NK-92 (cell line): Measurements from ENCODE around the gene TELO2.

Experiments used
- DNase-seq: peaks from one replicate; lab custom pipeline; 2025; ENCODE audit not compliant: unreplicated experiment; lab: John Stamatoyannopoulos, UW

Gene TELO2

DNA sequence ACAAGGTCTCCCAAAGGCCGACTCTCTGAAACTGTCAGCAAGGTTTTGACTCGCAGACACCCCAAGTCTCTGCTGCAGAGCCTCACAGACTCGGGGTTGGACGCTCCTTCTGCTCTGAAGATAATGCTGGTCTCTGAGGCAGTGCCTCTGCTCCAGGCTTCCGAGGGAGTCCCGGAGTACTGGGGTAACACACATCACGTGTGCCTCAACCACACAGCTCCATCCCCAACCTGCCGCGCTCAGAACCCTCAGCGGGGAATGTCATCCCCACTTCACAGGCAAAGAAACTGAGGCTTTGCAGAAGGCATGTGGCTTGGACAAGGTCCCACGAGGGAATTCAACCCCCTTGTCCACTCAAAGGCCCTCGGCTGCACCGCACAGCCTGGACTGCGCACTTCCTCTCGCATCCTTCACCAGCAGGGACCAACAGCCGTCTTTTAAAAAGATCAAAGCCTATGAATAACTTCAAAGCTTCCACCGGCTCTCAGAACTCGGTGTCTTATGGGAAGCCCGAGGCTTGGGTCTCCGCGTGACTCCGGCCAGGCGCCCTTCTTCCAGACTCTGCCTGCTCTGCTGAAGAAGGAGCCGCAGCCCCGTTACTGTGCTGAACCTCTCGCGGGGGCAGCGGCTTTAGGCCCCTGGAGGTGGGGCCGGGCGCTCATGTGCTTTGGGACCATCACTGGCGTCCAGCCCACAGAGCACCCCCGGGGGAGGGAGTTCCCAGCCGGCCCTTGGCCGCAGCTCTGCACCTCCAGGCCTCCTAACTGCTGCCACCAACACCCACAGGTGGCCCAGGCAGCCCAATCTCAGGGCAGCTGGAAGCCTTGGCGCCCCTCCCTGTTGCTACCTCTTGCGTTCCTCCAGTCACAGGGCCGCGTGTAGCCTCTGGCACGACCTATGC is 42.5 kb downstream of the TELO2 start:
- no peak for DNase-seq

DNA sequence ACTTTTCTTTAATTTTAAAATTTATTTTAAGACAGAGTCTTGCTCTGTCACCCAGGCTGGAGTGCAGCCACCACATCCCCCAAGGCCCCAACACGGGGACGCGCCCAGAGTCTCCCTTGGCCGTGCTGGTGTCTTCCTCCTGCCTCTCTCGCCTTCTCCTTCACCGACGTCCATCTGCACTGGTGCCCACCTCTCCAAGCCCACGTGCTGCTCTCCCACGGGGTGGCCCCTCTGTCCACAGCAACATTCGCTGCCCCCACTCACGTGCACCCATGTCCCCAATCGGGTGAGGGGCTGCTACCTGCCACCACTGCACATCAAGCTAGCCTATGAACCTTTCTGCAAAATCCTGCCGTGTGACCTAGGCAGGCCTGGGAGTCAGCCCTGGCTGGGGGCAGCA is 43.4 kb downstream of the TELO2 start:
- no peak for DNase-seq

DNA sequence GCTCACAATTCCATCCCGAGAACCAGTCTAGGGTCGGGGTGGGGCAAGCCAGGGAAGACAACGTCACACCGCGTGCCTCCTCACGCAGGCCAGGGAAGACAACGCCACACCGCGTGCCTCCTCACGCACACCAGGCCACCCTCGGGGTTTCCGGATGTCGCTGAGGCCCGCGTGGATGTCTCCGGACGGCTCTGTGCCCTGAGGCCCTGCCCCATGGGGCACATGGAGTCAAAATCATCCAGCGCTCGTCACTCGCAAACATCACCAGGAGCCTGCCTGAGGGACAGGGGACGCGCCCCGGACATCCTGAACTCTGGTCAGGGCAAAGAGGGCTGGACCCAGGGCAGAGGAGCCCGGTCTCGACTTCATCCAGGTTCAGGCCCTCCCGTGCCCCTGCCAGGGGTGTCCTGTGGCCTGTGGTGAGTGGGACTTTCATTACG is 44.0 kb downstream of the TELO2 start:
- no peak for DNase-seq

DNA sequence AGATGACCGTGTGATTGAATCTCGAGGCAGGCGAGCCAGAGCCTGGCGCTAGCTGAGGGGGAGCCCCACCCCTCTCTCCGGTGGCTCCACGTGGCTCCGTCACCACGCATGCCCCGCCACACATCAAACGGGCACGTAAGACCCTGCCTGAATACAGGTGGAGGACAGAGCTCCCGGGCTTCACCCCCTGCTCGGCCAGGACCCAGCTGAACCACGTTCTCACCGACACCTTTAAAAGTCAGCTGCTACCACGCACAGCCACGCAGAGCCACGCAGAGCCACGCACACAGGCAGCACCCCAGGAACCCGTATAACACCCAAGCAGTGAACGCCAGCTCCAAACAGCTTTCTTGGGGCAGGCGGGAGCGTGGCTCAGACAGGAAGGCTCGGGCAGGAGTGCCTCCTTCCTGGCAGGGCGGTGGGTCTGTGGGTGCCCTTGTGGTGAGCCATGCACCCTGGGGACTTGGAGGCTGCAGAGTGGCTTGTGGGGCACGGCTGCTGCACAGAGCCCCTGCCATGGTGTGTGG is 44.7 kb downstream of the TELO2 start:
- no peak for DNase-seq

DNA sequence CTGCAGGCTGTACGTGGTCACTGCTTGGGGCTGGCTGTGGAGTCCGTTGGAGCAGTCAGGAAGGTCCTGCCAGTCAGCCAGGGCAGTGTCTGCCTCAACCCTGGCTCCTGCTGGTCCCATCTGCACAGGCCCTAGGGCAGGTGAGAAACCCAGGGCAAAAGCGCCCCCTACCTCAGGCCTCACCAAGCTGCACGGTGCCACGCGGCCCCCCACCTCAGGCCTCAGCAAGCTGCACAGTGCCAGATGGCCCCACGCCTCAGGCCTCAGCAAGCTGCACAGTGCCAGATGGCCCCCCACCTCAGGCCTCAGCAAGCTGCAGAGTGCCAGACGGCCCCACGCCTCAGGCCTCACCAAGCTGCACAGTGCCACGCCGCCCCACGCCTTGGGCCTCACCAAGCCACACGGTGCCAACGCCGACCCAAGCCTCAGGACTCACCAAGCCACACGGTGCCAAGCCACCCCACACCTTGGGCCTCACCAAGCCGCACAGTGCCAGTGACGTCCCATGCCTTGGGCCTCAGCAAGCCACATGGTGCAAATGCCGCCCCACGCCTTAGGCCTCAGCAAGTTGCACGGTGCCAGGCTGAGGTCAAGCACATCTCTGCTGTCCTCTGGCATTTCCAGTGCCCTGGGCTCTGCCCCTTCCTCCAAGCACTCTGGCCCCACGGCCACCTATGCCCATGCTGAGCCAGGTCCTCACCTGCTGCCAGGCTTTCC is 45.8 kb downstream of the TELO2 start:
- no peak for DNase-seq

DNA sequence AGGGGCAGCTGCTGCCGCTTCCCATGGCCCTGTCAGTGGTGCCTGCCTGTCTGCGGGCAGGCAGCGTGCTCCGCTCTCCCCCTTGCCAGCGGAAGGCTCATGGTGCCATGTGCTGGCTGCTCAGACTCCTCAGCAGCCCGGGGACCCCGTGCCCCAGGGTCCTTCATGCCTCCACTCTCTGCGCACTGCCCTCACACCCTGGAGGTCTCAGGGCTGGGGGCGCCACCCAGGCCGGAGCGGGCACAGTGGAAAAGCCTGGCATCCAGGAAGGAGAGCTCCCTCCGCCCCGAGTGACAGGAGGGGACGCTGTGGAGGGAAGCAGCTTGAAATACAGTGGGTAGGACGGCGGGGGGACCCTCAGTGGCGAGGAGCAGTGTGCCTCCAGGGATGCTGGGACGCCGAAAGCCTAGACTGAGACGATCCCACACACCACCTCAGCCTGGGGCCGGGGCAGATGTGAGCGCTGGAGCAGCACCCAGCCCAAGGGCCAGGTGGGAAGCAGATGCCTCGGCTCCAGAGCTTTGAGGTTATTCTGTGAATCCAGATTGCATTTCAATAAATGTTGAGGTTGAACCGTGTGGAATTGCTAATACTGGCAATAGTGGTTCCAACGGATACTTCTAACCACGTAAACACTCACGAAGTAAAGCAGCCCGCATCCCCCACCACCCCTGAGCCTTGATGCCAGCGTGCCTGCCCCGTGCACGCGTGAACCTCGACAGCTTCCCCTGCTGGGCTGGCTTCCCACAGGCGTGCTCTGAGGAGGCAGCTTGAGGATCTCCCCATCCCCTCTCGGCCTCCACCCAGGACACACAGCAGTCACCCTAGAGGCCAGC is 46.8 kb downstream of the TELO2 start:
- no peak for DNase-seq

DNA sequence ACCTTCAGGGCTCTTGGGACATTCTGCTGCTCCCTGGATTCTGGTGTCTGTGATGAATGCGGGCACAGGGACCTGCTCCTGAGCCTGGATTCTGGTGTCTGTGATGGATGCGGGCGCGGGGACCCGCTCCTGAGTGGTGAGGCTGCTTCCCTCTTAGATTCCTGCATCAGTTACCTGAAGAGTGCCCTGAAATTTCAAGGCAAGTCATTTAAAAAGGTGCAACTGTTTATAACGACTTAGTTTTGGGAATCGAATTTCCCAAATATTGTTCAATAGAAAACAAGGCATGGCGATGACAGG is 47.3 kb downstream of the TELO2 start:
- DNase-seq: no peak

DNA sequence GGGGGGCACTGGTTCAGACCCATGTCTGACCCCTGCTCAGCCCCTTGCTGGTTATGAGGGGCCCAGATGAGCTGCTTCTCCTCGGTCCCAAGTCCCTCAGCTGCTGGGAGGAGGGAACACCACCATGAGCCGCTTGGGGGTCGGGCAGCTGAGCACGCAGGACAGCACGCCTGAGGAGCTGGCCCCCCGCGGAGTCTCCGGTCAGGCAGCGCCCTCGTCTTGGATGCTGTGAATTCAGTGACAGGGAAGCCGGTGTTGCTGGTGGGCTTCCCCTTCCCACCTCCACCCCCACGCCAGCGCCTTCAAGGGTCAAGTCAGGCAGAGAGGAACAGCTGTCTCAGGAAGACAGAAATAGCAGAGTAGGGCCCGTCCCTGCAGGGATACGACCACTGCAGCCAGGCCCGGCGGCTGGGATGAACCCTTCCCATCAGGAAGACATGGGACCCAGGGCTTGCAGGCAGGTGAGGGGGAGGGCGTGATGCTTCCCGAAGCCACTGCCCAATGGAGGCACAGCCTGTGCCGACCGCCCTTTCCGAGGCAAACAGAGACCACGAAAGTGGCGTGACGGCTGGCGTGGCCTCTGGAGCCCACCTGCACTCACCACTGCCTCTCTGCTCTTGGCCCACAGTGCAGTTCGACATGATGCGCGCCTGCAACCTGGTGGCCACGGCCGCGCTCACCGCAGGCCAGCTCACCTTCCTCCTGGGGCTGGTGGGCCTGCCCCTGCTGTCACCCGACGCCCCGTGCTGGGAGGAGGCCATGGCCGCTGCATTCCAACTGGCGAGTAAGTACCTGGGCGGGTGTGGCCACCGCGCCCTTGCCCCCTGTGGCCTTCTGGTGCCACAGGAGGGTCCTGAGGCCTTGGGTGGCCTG is 48.4 kb downstream of the TELO2 start:
- DNase-seq: no peak

DNA sequence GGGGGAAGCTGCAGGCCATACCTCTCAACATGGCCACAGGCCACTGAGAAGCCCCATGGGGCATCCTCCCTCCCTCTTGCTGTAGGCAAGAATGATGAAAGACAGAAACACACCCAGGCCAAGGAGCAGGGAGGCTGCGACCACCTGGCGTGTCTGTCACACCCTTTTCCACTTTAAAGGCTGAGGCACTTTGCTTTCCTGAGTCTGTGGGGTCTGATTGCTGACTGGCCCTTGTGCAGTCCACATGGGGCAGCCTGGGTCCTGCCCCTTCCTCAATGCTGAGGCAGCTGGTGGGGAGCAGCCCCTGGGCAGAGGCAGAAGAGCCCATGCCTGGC is 49.0 kb downstream of the TELO2 start:
- no peak for DNase-seq

DNA sequence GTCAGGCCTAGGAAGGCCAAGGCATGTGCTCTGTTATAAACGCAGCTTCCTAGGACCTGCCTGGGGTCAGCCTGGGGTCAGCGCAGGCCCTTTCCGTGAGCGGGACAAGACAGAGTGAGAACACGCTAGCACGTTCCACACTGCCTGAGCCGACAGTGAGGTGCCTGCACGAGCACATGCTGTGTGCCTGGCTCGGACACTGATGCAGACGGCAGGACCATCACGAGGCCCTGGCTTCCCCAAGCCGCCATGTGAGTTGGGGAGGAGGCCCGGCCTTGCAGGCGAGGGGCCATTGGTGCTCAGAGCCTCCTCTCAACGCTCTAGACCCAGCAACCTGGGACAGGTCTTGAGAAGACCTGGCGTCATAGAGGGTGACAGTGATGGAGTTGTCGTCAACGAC is 49.4 kb downstream of the TELO2 start:
- no peak for DNase-seq

DNA sequence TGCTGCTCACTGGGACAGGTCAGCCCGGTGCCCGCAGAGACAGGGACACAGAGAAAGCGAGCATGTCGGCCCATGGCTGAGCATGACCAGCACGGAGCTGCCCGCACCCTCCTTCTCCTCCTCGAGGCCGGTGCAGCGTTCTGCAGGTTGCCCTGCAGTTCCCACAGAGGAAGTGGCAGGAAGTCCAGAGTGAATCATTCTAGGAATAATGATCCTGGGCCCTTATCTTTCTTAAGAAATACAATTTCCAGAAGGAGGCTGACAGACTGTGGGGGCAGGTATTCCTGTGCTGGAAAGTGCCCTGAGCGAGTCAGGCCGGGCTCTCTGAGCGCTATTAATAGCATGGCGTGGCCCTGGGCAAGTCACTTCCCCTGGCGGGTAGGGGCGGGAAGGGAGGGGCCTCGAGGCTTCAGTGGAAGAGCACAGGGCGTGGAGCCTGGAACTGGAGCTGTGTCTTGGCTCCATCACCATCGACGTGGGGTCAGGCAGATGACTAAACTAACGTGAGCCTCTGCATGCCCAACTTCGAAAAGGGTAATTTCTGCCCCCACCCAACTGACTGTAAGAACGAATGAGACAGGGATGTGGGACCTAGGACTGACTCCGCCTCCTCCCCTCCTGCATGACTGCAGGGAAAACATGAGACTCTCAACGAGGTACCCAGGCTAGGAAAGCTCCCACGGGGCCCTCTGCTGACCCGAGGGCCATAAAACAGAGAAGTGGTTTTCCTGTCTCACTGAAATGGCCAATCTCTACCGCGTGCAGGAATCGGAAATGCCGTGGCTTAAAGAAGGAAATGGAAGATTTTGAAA is 50.1 kb downstream of the TELO2 start:
- DNase-seq: no peak

DNA sequence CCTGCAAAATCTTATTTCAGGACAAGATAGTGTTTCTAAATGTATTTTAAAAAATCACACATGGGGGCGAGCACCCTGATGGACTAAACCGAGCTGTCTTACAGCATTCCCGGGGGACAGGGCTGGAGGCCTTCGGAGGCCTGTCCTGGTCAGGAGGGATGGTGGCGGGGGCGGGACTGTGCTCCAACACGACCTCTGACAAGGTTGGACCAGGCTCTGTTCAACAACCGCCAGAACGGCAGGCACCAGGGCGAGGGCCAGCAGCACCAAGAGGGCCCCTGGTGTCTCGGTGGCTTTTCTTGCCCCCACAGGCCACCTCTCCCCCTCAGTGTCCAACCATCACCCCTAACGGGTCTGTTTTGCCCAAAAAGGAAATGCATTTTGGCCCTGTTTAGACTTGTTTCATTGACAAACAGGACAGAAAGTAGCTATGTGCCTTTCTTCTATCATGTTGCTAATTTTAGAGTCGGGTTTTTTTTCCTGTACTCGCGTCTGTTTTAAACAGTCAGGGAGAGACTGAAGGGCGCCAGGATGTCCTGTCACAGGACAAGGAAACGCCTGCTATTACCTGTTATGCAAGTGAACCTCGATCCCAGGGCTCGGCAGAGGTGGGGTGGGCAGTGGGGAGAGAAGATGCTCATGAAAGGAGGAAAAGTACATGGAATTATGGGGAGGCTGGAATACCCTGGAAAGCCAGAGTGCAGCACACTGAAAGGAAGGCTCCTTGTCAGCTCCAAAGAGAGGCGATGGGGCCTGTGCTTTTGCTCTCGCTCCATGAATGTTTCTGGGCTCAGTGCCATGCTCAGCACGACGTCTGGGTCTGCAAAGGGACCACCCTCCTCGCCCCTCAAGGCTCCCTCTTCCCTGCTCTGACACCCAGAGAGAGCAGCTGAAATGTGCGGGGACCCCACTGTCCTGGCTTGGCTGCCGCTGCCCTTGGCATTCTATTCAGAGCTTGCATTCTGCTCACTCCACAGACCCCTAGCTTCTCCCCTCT is 52.2 kb downstream of the TELO2 start:
- no peak for DNase-seq

DNA sequence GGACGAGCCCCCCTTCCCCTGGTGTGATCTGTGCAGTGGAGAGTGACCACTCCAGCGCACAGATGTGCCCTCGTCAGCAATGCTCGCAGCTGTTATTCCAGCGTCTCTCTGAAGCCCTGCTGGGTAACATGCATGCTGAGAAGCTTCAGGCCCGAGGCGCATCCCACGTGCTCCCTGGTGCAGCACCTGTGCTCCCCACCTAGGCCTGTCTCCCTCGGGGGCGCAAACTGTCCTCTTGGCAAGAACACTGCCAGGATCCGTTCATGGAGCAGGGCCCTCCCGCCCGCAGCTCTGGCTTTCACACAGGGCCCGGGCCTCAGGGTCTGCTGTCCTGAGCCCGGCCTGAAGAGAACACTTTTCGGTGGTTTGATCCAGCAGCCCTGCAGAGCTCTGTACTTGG is 53.3 kb downstream of the TELO2 start:
- DNase-seq: no peak

DNA sequence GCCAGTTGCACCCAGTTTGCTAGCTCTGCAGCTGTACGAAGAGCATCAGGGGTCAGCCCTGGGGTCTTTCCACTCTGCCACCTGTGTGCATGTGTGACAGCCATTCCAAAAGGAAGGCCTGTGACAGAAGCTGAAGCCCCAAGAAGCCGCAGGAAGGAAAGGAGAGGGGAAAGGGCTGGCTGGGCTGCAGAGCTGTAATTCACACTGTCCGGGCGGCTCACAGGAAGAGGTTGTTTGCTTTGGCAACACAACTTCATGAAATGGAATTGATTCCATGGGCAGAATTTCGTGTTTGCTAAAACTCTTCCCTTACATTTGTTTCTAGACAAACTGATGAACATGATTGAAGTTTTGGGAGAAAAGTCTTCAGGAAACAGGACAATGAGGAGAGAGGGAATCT is 55.1 kb downstream of the TELO2 start:
- DNase-seq: no peak

DNA sequence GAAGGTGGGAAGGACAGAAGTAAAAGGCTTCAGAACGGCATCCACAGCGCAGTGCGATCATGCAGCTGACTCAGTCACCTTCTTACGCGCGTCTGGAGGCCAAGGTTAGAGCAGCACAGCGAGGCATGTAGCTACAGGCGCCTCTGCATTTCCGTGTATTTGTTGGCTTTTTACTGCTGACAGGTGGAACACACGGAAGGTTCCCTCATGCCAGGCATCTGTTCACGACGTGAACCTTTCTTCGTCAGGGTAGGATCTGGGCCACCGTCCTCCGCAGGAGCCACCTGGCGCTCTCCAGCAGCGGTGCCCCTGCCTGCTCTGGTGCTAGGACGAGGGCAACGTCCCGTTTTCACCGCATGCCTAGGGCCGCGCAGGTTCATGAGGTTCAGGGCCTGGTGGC is 55.6 kb downstream of the TELO2 start:
- no peak for DNase-seq

DNA sequence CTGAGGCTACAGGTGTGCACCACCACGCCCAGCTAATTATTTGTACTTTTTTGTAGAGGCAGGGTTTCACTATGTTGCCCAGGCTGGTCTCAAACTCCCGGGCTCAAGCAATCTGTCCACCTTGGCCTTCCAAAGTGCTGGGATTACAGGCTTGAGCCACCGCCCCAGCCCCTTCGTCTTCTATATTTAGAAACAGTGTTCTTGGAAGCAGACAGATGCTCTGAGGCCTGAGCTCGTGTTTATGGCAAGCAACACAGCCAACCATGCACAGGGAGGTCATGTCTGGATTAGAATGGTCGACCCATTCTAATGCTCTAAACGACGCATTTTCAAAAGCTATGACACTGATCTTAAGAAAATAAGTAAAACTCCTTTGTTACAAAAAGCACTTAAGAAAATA is 56.9 kb downstream of the TELO2 start:
- DNase-seq: no peak

DNA sequence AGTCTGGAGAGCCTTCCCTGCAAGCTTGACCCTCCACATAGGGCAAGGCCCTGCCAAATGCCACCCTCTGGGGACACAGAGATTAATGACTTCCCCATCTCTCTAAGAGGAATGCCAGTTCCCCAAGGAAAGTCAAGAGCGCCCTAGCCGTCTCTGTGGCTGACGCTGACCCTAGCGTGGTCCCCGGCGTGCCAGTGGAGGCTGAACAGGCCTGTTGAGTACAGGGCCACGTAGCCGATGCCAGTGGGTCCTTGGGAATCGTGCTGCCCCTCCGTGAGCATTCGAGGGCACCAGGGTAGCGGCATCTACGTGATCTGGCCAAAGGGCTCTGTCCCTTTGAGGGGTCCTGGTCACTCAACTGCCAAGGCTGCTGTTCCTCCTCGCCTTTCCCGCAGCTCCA is 57.5 kb downstream of the TELO2 start:
- DNase-seq: no peak

DNA sequence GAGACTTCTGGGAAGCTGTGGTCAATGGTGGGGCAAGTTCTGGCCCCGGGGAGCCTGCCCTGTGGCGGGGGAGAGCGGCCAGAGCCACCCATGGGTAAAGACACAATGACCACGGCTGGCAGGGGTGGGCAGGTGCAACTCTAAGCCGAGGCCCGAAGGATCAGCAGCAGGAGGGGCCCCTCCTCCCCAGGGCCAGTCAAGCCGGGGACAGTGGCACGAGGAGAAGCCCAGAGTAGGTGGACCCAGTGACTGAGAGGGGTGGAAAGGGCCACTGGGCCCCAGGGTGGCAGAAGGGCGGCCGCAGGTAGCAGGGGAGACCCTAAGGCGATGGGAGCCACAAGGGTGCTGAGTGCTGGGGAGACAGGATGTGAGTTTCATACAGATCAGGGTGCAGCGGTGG is 58.0 kb downstream of the TELO2 start:
- no peak for DNase-seq

DNA sequence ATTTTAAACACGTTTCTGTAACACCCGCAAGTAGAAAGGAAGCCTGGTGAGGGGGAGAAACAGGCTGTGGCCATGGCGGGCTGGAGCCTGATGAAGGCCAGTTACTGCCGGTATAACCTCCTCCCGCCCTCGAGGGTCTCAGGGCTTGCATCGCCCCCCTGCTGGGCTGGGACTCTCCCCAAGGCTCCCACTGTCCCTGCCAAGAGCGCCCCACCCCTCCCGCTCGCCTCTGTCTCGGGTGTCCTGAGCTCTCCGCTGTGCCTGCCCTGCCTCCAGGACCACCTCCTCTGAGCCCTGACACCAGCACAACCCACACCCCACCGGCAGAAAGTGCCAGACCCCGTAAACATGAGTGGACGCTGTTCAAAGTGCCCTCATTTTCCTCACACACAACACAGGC is 59.0 kb downstream of the TELO2 start:
- DNase-seq: no peak
